HPDE6-E6E7 (cell line): Measurements from ENCODE around the gene WNT7A.
A peak's percentile ranks its signal among the peaks of the same experiment; 100 is the strongest.
"Not testable (repeated sequence)": the region's sequence is repeated elsewhere in the genome, so short reads cannot be mapped to it uniquely, and the experiment has no call there.

Experiments used
- DNase-seq: peaks from one replicate; pipeline ENCODE4 v3.0.0; 2011; ENCODE audit warnings: missing footprints; ENCODE audit errors: extremely low spot score

WNT7A gene

GRCh38 chr3:13879946-13880810 lies at the start of gene WNT7A:
Gene WNT7A (minus strand): TSS chr3:13880071. CDS start chr3:13879816, 255 bp downstream.
- no peak for DNase-seq

- DNase-seq = not testable (repeated sequence)
Observed at GRCh38 chr3:13928741-13929140, 48.9 kb upstream of the WNT7A start.

- peak; percentile 1 for DNase-seq
Observed at GRCh38 chr3:13927295-13927694, 47.4 kb upstream of the WNT7A start.

GRCh38 chr3:13916375-13916774 lies 36.5 kb upstream of the WNT7A start:
- no peak for DNase-seq

GRCh38 chr3:13902648-13903238 lies 22.9 kb upstream of the WNT7A start:
- DNase-seq = no peak

GRCh38 chr3:13901935-13902584 lies 22.2 kb upstream of the WNT7A start:
- no peak for DNase-seq

GRCh38 chr3:13898346-13898745 lies 18.5 kb upstream of the WNT7A start:
- DNase-seq = no peak

- peak; percentile 28 for DNase-seq
Observed at GRCh38 chr3:13896473-13897154, 16.7 kb upstream of the WNT7A start.

GRCh38 chr3:13895155-13896105 lies 15.6 kb upstream of the WNT7A start:
- DNase-seq = peak; percentile 72

GRCh38 chr3:13894807-13895154 lies 14.9 kb upstream of the WNT7A start:
- no peak for DNase-seq

GRCh38 chr3:13894096-13894806 lies 14.4 kb upstream of the WNT7A start:
- no peak for DNase-seq

GRCh38 chr3:13892304-13892703 lies 12.4 kb upstream of the WNT7A start:
- no peak for DNase-seq

- no peak for DNase-seq
Observed at GRCh38 chr3:13891492-13892073, 11.7 kb upstream of the WNT7A start.

- DNase-seq = no peak
Observed at GRCh38 chr3:13891017-13891392, 11.1 kb upstream of the WNT7A start.

- DNase-seq = peak; percentile 34
Observed at GRCh38 chr3:13890377-13891016, 10.6 kb upstream of the WNT7A start.

GRCh38 chr3:13888576-13888975 lies 8.7 kb upstream of the WNT7A start:
- no peak for DNase-seq

- no peak for DNase-seq
Observed at GRCh38 chr3:13887495-13888300, 7.8 kb upstream of the WNT7A start.

- DNase-seq = no peak
Observed at GRCh38 chr3:13886593-13887129, 6.8 kb upstream of the WNT7A start.

- DNase-seq = no peak
Observed at GRCh38 chr3:13885704-13886010, 5.8 kb upstream of the WNT7A start.
